GM21737 (cell line): ENCODE data around the gene POMT2.

Experiments
- ATAC-seq: cut with Tn5 transposase; IDR thresholded peaks from one replicate; pipeline ENCODE4 v1.9.1; 2021; ENCODE audit warnings: mild to moderate bottlenecking, moderate library complexity; ENCODE audit not compliant: unreplicated experiment

The POMT2 gene

GRCh38 chr14:77268989-77269600, 51.6 kb downstream of the POMT2 start:
- ATAC-seq, result no peak

GRCh38 chr14:77267937-77268699, 52.6 kb downstream of the POMT2 start:
- no peak for ATAC-seq

GRCh38 chr14:77266336-77266735, 54.3 kb downstream of the POMT2 start:
- ATAC-seq, result no peak

- no peak for ATAC-seq
These were observed 54.9 kb downstream of the POMT2 start for GRCh38 chr14:77265561-77266335.

GRCh38 chr14:77265187-77265515, 55.5 kb downstream of the POMT2 start:
- ATAC-seq, result no peak

GRCh38 chr14:77264466-77265186, 56.1 kb downstream of the POMT2 start:
- ATAC-seq, result no peak

GRCh38 chr14:77260631-77261030, 60.1 kb downstream of the POMT2 start:
- no peak for ATAC-seq

- no peak for ATAC-seq
These were observed 60.5 kb downstream of the POMT2 start for GRCh38 chr14:77260199-77260598.

GRCh38 chr14:77259025-77259715, 61.5 kb downstream of the POMT2 start:
- no peak for ATAC-seq

- no peak for ATAC-seq
These were observed 62.1 kb downstream of the POMT2 start for GRCh38 chr14:77258566-77258965.

GRCh38 chr14:77257700-77258099, 63.0 kb downstream of the POMT2 start:
- no peak for ATAC-seq

GRCh38 chr14:77256694-77257093, 64.0 kb downstream of the POMT2 start:
- no peak for ATAC-seq

- ATAC-seq, result no peak
These were observed 67.1 kb downstream of the POMT2 start for GRCh38 chr14:77253333-77254190.

GRCh38 chr14:77251870-77252269, 68.8 kb downstream of the POMT2 start:
- ATAC-seq, result no peak

- ATAC-seq, result no peak
These were observed 69.8 kb downstream of the POMT2 start for GRCh38 chr14:77250927-77251326.

GRCh38 chr14:77249286-77249685, 71.4 kb downstream of the POMT2 start:
- no peak for ATAC-seq

GRCh38 chr14:77248666-77249065, 72.0 kb downstream of the POMT2 start:
- no peak for ATAC-seq

- no peak for ATAC-seq
These were observed 73.9 kb downstream of the POMT2 start for GRCh38 chr14:77246784-77247183.

GRCh38 chr14:77245820-77246219, 74.9 kb downstream of the POMT2 start:
- ATAC-seq, result no peak

- ATAC-seq, result no peak
These were observed 76.8 kb downstream of the POMT2 start for GRCh38 chr14:77243853-77244252.
